K562 treated with DMSO at 1 percent for 24 hours (cell line): ENCODE measurements around the gene MPV17. TPM values are rescaled to one million over a fixed set of nuclear protein-coding genes. Genes with fewer than 3 reads are reported as not detected.

ENCODE experiments used
- total RNA-seq: library from RNA; unstranded; fragments of 300-600 nt; gene quantifications from 2 replicates; pipeline ENCODE4 v1.2.3, GENCODE V29; 2022; ENCODE audit warnings: low read depth; ENCODE audit not compliant: insufficient read depth

MPV17 gene, protein sequence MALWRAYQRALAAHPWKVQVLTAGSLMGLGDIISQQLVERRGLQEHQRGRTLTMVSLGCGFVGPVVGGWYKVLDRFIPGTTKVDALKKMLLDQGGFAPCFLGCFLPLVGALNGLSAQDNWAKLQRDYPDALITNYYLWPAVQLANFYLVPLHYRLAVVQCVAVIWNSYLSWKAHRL
- total RNA-seq, result 64.7 and 77.2 TPM in 2 replicates

DNA sequence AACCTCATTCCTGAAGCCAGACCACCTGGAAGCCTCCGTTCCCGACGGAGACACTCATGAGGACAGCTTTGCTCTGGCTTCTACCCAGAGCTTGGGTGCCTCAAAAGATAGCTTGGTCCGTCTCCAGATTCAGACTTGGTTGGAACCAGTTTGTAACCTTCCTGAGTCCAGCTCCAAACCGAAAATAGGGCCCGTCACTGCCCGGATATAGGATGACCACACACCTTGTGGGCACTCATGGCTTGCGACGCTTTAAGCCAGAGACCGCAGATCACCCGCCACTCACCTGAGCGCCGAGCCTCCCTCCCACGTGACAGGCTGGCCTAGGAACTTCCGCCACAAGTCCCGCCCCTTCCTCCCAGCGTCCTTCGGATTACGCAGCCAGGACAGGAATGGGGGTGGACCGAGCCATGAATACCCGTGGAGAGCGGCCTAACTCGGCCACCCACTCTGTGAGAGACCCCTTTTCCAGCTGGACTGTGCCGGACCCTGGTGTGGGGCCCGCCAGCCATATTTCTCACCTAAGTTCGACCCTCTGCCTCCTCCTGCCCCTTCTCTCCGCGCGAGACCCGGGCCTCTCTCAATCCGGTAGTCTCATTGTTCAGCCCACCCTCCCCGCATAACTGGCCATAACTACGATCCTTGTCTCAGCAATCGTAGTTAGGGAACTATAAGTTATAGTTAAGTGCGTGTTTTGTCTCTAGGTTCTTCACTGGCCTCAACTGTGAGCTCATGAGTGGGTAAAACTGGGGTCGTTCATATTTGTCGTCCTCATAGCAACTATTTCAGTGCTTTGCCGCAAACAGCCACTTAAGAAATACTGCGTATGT, at the start of gene MPV17:
TSS of gene MPV17 (minus strand) at position 332 of the 830 bp plus-strand sequence. CDS start 580 bp downstream, outside the sequence.

DNA sequence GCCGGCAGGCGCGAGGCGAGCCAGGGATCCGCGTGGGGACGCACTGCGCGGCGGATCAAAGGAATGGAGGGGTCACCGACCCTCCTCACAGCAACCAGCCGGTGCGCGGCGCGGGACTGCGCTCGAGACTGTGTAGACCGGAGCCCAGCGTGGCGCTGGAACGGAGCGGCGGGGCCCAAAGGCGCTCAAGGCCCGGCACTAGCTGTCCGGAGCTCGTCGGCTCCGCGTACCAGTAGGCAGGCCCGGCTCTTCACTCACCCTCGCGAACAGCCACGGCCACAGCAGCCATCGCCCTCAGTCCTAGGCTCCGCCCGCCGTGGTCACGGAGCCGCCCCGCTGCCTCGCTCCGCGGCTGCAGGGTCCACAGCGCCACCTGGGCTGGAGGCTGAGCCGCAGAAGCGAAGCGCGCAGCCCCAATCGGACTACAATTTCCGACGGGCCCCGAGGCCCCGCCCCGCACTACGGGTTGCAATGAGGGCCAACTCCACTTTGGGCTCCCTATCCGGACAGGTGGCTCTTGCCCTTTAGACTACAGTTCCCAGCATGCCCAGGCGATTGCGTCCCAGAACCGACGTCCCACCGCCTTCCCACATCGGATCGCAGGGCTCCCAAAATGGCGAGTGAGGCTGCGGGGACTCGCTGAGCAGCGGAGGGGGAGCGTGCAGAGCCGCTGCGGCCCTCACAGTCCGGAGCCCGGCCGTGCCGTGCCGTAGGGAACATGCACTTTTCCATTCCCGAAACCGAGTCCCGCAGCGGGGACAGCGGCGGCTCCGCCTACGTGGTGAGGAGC, 47.3 kb upstream of the MPV17 start, which contains the start of the genes EIF2B4 and SNX17:
TSS of gene EIF2B4 (minus strand) at position 313 of the 790 bp plus-strand sequence. CDS start at position 289, 24 bp downstream.
TSS of gene SNX17 (plus strand) at position 591 of the 790 bp plus-strand sequence. CDS start at position 719, 128 bp downstream.

DNA sequence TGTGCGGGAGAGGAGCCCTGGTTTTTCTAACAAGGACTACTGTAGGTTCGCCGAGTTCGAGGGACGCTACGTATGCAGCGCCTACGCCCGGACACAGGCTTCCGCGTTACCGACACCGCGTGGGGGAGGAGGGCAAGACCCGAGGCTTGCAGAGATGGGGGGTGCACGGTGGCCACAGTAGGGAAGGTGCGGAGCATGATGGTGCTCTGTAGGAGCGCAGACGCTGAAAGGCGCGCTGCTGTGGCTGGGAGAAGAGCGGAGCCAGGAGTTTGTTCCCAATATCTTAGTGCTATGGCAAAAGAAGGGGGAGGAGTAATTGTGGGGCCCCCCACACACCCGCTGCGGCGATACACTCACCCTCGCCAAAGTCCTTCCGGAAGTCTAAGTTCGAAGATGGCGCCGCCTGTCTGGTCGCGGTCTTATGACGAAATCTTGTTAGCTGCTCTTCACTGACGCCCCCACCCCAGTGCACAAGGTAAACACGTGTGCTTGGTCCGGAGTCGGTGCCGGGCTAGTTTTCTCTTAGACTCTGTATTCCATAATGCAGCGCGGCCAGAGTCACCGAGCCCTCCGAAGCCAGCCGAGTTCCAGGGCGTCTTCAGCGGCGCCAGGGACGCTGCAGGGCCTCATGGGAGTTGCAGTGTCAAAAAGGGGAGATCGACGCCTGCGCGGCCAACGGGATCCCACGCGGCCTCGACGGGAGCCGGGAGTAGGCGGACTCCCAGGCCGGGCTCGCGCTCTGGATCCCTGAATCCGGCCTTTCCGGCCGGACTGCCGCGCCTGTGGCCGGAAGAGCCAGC, 33.7 kb upstream of the MPV17 start, which contains the start of gene GTF3C2:
TSS of gene GTF3C2 (minus strand) at position 383 of the 800 bp plus-strand sequence. CDS start 13,210 bp downstream, outside the sequence.

DNA sequence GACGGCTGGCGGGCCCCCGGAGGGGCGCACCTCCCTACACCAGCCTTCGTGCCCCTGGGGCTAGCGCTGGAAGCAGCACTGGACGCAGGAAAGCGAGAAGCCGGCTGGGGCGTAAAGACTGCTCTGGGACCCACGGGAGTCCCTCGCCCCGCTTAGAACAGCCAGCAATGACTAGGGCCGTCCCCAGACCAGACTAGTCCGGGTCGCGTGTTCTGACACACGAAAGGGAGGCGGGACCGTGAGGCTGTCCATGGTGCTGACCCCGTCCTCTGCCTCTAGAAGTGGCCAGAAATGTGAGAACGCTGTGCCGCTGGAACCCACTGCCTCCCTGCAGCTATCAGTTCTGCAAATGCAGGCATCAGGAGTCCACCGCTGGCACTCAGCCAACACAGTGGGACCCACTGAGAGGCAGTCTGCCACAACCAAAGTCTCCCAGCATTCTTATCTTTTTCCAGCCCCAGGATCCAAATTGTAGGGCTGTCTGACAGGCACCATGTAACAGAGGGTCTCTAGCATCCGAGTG, 14.5 kb downstream of the MPV17 start, which contains the start of gene UCN:
TSS of gene UCN (minus strand) at position 87 of the 523 bp plus-strand sequence. CDS start 550 bp downstream, outside the sequence.

DNA sequence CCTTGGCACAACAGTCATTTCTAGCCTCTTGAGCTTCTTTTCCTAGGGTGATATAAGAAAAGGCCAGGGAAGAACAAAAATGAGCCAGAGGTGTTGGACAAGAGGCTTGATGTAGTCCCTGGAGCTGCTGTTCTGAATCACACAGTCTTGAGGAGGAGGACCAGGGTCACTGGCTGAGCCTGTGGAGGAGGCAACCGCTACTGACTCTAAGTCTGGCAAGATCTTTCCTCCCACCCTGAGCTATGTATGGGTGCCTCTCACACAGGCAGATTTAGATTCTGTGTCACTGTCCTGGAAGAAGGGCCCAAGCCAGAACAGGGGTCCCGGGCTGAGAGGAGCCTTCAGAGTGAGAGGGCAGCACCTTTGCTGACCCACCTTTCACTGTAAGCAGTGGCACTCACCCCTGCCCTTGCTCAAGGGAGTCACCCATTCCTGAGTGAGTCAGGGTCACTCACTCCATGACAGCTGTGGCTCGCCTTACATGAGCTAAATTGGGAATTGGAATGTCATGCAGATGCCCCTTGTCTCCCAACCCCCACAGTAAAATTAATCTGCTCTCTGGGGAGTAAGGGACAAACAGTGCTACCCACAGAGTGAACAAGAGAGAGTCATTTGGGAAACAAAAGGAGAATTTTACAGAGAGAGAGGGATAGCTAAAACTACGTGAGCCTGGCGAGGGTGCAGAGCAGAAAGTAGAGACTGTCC, 40.9 kb downstream of the MPV17 start, which contains the start of gene TRIM54:
TSS of gene TRIM54 (plus strand) at position 575 of the 705 bp plus-strand sequence. CDS start 303 bp downstream, outside the sequence.

DNA sequence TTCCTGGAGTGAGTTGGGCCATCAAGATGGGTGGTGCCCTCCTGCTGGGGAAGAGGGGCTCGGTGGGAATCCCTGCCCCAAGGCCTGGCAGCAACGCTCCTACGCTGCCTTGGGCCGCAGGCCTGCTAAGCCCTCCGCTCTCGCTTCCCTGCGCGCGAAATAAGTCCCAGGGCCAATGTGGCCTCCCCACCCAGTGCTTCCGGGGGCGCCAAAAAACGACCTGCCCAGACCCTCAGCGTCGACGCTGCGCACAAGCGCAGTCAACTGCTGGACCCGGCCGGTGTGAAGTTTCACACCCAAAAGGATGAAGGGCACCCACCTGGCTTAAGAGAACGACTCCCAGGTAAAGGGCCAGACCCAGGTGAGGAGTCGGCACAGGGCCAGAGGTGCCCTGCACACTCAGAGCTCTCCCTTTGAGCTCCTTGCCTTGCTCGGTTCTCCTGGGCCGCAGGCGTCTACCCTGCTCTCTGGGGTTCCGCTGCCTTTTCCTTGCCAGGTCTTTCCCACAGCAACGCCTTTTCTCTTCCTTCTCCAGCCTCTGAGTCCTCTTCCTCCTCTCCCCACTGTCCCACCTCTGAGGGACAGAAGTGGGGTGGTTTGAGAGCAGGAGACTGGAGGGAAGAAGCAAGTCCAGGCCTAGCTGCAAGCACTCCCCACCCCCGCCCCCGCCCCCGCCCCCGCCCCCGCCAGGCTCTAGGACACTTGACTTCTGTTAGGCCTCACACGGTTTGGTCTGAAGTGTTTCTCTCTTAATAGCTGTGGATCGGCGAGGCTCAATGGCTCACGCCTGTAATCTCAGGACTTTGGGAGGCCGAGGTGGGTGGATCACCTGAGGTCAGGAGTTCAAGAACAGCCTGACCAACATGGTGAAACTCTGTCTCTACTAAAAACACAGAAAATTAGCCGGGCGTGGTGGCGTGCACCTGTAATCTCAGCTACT, 47.4 kb downstream of the MPV17 start, which contains the start of gene DNAJC5G:
TSS of gene DNAJC5G (plus strand) at position 223 of the 940 bp plus-strand sequence. CDS start 1,296 bp downstream, outside the sequence.

DNA sequence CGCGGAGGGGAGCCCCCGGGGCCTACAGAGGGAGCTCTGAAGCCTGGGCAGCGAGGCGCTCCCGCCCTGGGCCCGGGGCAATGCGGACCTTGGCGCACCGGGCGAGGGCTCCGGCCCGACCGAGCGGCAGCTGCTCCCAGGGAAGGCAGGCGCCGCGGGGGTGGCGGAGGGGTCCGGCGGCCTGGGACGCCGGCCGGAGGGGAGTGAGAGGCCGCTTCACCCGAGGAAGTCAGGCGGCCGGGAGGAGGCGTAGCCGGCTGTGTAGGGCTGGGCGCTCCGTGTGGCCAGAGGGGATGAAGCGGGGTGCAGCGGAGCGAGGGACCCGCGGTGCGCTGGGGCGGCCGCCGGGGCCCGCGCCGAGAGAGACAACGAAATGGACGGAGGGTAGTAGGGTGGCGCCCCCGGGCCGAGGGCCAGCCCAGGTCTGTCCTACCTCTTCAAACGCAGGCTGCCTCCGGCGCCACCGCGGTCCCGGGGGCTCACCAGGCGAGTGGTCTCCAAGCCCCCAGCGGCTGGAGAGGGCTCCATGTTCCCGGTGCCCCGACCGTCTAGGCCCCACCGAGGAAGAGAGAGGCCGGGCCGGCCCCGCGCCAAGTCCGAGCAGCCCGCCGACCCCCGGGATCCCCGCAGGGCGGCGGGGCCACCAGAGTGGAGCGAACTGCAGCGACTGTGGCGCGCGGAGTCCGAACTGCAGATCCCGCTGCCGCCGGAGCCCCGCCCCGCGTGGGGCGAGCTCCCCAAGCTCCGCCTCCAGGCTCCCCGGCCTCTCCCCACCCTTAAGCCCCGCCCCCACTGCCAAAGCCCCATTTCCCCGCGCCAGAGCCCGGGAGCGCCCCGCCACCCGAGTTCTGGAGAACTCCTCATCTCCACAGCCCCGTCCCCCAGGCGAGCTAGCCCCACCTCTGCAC, 60.3 kb downstream of the MPV17 start, which contains the start of gene SLC30A3:
TSS of gene SLC30A3 (minus strand) at position 669 of the 908 bp plus-strand sequence. CDS start at position 528, 141 bp downstream.

Other genes with a start within 250 kb of the MPV17 start
- 4.9 and 5.4 TPM in 2 replicates for gene EMILIN1, start 244.5 kb downstream of the MPV17 start, total RNA-seq
- gene KHK, start 236.3 kb downstream of the MPV17 start, total RNA-seq, result 18.6 and 18.8 TPM in 2 replicates
- 0.29 and 0.39 TPM in 2 replicates for gene CGREF1, start 204.0 kb downstream of the MPV17 start, total RNA-seq
- 0.23 and 0.66 TPM in 2 replicates for gene ABHD1, start 199.3 kb downstream of the MPV17 start, total RNA-seq
- 102 and 109 TPM in 2 replicates for gene PREB, start 188.5 kb downstream of the MPV17 start, total RNA-seq
- not detected in 2 replicates for gene PRR30, start 183.7 kb downstream of the MPV17 start, total RNA-seq
- not detected in 2 replicates for gene TCF23, start 174.1 kb downstream of the MPV17 start, total RNA-seq
- gene ATRAID, start 111.1 kb downstream of the MPV17 start, total RNA-seq, result 99.2 and 103 TPM in 2 replicates
- gene SLC5A6, start 110.8 kb downstream of the MPV17 start, total RNA-seq, result 34.1 and 34.6 TPM in 2 replicates
- 45.7 and 49.5 TPM in 2 replicates for gene CAD, start 105.7 kb downstream of the MPV17 start, total RNA-seq
- gene SLC30A3, start 60.0 kb downstream of the MPV17 start, total RNA-seq, result 2.3 and 2.8 TPM in 2 replicates
- 0.30 TPM in 1 of 2 replicates, not detected in the other for gene DNAJC5G, start 47.7 kb downstream of the MPV17 start, total RNA-seq
- not detected in 2 replicates for gene TRIM54, start 40.7 kb downstream of the MPV17 start, total RNA-seq
- gene UCN, start 14.7 kb downstream of the MPV17 start, total RNA-seq, result 5.5 and 11.2 TPM in 2 replicates
- gene GTF3C2, start 33.7 kb upstream of the MPV17 start, total RNA-seq, result 48.9 and 53.5 TPM in 2 replicates
- gene EIF2B4, start 47.2 kb upstream of the MPV17 start, total RNA-seq, result 60.9 and 61.9 TPM in 2 replicates
- 89.8 and 91.5 TPM in 2 replicates for gene SNX17, start 47.5 kb upstream of the MPV17 start, total RNA-seq
- gene ZNF513, start 57.6 kb upstream of the MPV17 start, total RNA-seq, result 16.2 and 19.4 TPM in 2 replicates
- gene PPM1G, start 86.5 kb upstream of the MPV17 start, total RNA-seq, result 120 and 121 TPM in 2 replicates
- 68.5 and 71.1 TPM in 2 replicates for gene NRBP1, start 105.5 kb upstream of the MPV17 start, total RNA-seq
- gene KRTCAP3, start 119.3 kb upstream of the MPV17 start, total RNA-seq, result 2.4 and 3.1 TPM in 2 replicates
- 11.7 and 13.2 TPM in 2 replicates for gene IFT172, start 166.6 kb upstream of the MPV17 start, total RNA-seq
- gene FNDC4, start 172.1 kb upstream of the MPV17 start, total RNA-seq, result 26.3 and 28.8 TPM in 2 replicates
- gene GCKR, start 173.7 kb upstream of the MPV17 start, total RNA-seq, result 0.52 TPM in 1 of 2 replicates, not detected in the other